PC-9 (cell line): Measurements from ENCODE around the gene FAM8A1. TPM values are rescaled to one million over a fixed set of nuclear protein-coding genes. Genes with fewer than 3 reads are reported as not detected.

Experiments used
- BruUV-seq: library from RNA; stranded (reverse); fragments of 400-500 nt; replicated peaks from 2 replicates; lab custom pipeline; 2021; lab: Mats Ljungman, UMichigan
- CTCF ChIA-PET: fragments of 300-600 bp; sonication (Branson Sonifier 250); formaldehyde crosslinking; loops from one replicate; lab custom pipeline; 2022; ENCODE audit warnings: antibody characterized with exemption; lab: Charles Lee
- POLR2A ChIA-PET: fragments of 300-600 bp; sonication (Branson Sonifier 250); formaldehyde crosslinking; loops from one replicate; lab custom pipeline; 2022; ENCODE audit warnings: antibody characterized with exemption; ENCODE audit not compliant: unreplicated experiment; lab: Charles Lee
- DNase-seq, 2 experiments: peaks; one replicate each; pipeline versions ENCODE4 v3.0.0 to v3.0.0-alpha.2; 2015 to 2022; ENCODE audit warnings: mixed read lengths in 1 of 2
- H2AFZ ChIP-seq: fragments of 200-600 bp; sonication (generic); 2 replicates; pipeline ENCODE4 v1.8.1; 2017; ENCODE audit warnings: antibody characterized with exemption
- H3F3A ChIP-seq: fragments of 200-600 bp; sonication (generic); 2 replicates; pipeline ENCODE4 v1.8.1; 2017; ENCODE audit warnings: antibody characterized with exemption, mild to moderate bottlenecking, low read depth; ENCODE audit not compliant: insufficient read depth
- H3K27ac ChIP-seq: fragments of 200-600 bp; sonication (generic); 2 replicates; pipeline ENCODE4 v1.6.1; 2016; ENCODE audit warnings: mixed run types
- H3K27me3 ChIP-seq: fragments of 200-600 bp; sonication (generic); 2 replicates; pipeline ENCODE4 v1.6.1; 2016; ENCODE audit warnings: low read depth, mixed run types; ENCODE audit not compliant: insufficient read depth
- H3K36me3 ChIP-seq: fragments of 200-600 bp; sonication (generic); 2 replicates; pipeline ENCODE4 v1.6.1; 2016; ENCODE audit warnings: low read depth, mixed run types
- H3K4me1 ChIP-seq: fragments of 200-600 bp; sonication (generic); replicated peaks from 2 replicates; pipeline ENCODE4 v1.6.1; 2016; ENCODE audit warnings: mixed run types; ENCODE audit not compliant: insufficient read depth
- H3K4me2 ChIP-seq: fragments of 200-600 bp; sonication (generic); 2 replicates; pipeline ENCODE4 v1.6.1; 2017; ENCODE audit warnings: mixed run types
- H3K4me3 ChIP-seq: fragments of 200-600 bp; sonication (generic); 2 replicates; pipeline ENCODE4 v1.6.1; 2016; ENCODE audit warnings: mixed run types
- H3K79me2 ChIP-seq: fragments of 200-600 bp; sonication (generic); 2 replicates; pipeline ENCODE4 v1.6.1; 2017; ENCODE audit warnings: low read depth, mixed run types
- H3K9me2 ChIP-seq: fragments of 200-600 bp; sonication (generic); 2 replicates; pipeline ENCODE4 v1.8.1; 2017; ENCODE audit warnings: mild to moderate bottlenecking; ENCODE audit not compliant: insufficient read depth
- H3K9me3 ChIP-seq: fragments of 200-600 bp; sonication (generic); 2 replicates; pipeline ENCODE4 v1.8.1; 2016; ENCODE audit warnings: low read depth; ENCODE audit not compliant: insufficient read depth
- H4K20me1 ChIP-seq: fragments of 200-600 bp; sonication (generic); 2 replicates; pipeline ENCODE4 v1.8.1; 2017; ENCODE audit not compliant: insufficient read depth
- EZH2 ChIP-seq: fragments of 200-600 bp; sonication (generic); IDR thresholded peaks from 2 replicates; pipeline ENCODE4 v1.8.0; 2017; ENCODE audit warnings: antibody characterized with exemption, low read depth
- intact Hi-C: fragments of 100-400 bp; cut with micrococcal nuclease; formaldehyde crosslinking; loops from one replicate; pipeline ENCODE4 v1.10.0; 2022; ENCODE audit not compliant: unreplicated experiment
- total RNA-seq: library from RNA; stranded (reverse); gene quantifications from 2 replicates; pipeline ENCODE4 v1.2.3, GENCODE V29; 2021
- TF ChIP-seq, protein P1 (sequence below): fragments of 200-600 bp; sonication (generic); conservative IDR thresholded peaks from 2 replicates; pipeline ENCODE4 v1.6.1; 2017; ENCODE audit warnings: mixed run types, antibody characterized with exemption, mild to moderate bottlenecking, moderate library complexity

The FAM8A1 gene
- total RNA-seq, 1 experiment from 2014 or later, result 11.9 TPM

DNA sequence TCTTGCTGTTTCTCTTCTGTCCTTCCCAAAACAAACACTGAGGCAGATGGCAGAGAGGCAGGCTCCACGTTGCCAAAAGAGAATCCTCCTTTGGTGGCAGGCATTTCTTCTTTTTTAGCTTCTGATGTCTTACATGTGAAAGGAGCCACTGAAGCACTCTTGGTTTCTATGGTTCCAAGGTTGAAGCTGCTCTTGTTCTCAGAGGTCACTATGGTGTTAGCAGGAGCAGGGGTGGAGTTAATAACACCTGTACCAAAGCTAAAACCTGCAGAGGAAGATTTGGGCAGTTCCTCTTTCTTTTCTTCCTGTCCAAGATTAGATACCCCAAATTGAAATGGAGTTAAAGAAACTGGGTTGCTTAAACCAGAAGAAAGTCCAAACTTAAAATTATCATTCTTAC, 28.8 kb downstream of the FAM8A1 start:
- Histone ChIP-seq H3K36me3 (peaks cover 49% of the 10 kb centered on the region), H3K4me3 (no peak overlapping the region), H3K27me3 (no peaks in the 10 kb centered on the region), H3K79me2 (0 out of 2 replicates have a peak, but pooled peaks cover 8% of the 10 kb centered on the region), H3K4me1 (no peaks in the 10 kb centered on the region), H4K20me1 (peaks cover 10% of the 10 kb centered on the region), H3K9me3 (no peaks in the 10 kb centered on the region), H3F3A (peaks cover 39% of the 10 kb centered on the region), H3K4me2 (no peak overlapping the region), H3K27ac (no peak overlapping the region), H2AFZ (no peak overlapping the region), H3K9me2 (no peaks in the 10 kb centered on the region)
- CTCF ChIA-PET, result no interaction called here
- no peak for TF ChIP-seq EZH2
- TF ChIP-seq, protein P1, sequence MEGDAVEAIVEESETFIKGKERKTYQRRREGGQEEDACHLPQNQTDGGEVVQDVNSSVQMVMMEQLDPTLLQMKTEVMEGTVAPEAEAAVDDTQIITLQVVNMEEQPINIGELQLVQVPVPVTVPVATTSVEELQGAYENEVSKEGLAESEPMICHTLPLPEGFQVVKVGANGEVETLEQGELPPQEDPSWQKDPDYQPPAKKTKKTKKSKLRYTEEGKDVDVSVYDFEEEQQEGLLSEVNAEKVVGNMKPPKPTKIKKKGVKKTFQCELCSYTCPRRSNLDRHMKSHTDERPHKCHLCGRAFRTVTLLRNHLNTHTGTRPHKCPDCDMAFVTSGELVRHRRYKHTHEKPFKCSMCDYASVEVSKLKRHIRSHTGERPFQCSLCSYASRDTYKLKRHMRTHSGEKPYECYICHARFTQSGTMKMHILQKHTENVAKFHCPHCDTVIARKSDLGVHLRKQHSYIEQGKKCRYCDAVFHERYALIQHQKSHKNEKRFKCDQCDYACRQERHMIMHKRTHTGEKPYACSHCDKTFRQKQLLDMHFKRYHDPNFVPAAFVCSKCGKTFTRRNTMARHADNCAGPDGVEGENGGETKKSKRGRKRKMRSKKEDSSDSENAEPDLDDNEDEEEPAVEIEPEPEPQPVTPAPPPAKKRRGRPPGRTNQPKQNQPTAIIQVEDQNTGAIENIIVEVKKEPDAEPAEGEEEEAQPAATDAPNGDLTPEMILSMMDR, result no peak
- no peak for DNase-seq
- intact Hi-C loops, result no loop called here
- BruUV-seq, result TSS peak; percentile 11
- POLR2A ChIA-PET, result no interaction called here

DNA sequence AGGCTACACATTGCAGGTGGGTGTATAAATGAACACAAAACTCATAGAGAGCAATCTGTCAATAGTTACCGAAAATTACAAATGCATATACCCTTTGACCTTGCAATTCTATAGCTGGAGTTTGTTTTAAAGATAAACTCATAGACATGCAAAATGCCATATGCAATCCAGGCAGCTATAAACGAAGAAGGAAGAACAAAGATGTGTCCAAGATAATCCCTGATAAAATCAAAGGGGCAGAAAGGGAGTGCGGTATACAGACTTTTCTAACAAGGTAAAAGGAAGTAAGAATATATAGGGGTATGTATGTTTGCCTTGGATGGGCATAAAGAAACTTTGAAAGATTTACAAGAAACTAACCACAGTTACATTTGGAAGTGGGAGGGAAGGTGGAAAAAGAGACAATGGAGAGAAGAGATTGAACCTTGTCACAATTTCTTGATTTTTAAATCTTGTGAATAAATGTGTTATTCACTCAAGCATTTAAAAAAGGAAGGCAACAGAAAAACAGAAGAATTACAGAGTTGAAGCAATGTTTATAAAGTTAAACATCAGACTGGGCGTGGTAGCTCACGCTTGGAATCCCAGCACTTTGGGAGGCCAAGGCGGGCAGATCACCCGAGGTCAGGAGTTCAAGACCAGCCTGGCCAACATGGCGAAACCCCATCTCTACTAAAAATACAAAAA, 29.9 kb downstream of the FAM8A1 start:
- no peak for DNase-seq
- H4K20me1 ChIP-seq, result peaks cover 10% of the 10 kb centered on the region
- H3K36me3 ChIP-seq, result peaks cover 44% of the 10 kb centered on the region
- no peak overlapping the region for H3K4me3 ChIP-seq
- H3K4me1 ChIP-seq, result no peaks in the 10 kb centered on the region
- no TSS peak for BruUV-seq
- H3K9me3 ChIP-seq, result no peaks in the 10 kb centered on the region
- no peak overlapping the region for H2AFZ ChIP-seq
- TF ChIP-seq, protein P1, result no peak
- no peak for TF ChIP-seq EZH2
- intact Hi-C loops, result no loop called here
- peaks cover 45% of the 10 kb centered on the region for H3F3A ChIP-seq
- no peak overlapping the region for H3K4me2 ChIP-seq
- H3K27me3 ChIP-seq, result no peaks in the 10 kb centered on the region
- peaks cover 14% of the 10 kb centered on the region; the same call in 1 of the 2 replicates for H3K79me2 ChIP-seq
- H3K27ac ChIP-seq, result no peak overlapping the region
- ChIA-PET CTCF (no interaction called here), POLR2A (no interaction called here)
- no peaks in the 10 kb centered on the region for H3K9me2 ChIP-seq

DNA sequence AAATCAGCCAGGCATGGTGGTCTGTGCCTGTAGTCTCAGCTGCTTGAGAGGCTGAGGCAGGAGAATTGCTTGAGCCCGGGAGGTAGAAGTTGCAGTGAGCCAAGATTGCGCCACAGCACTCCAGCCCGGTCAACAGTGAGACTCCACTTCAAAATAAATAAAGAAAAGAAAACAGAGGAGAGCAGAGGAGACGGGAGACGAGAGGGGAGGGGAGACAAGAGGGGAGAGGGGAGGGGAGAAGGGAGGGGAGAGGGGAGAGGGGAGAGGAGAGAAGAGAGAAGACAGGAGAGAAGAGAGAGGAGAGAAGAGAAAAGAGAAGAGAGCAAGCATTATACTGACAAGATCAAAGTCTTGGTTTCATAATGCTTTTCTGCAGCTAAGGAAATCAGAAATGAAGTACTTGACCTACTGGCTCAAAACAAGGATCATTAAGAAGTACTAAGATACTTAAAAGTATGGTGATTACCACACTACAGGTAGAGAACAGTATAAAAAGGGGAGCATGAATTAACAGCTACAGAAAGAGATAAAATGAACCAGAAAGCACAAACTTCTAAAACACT, 30.5 kb downstream of the FAM8A1 start:
- H3K4me1 ChIP-seq, result no peaks in the 10 kb centered on the region
- no peaks in the 10 kb centered on the region for H3K27me3 ChIP-seq
- ChIA-PET CTCF (no interaction called here), POLR2A (no interaction called here)
- no peak overlapping the region for H3K27ac ChIP-seq
- intact Hi-C loops, result no loop called here
- H2AFZ ChIP-seq, result no peak overlapping the region
- H3K36me3 ChIP-seq, result peaks cover 42% of the 10 kb centered on the region
- H3K79me2 ChIP-seq, result peaks cover 19% of the 10 kb centered on the region
- no peaks in the 10 kb centered on the region for H3K9me3 ChIP-seq
- no peak overlapping the region for H3K4me3 ChIP-seq
- H3F3A ChIP-seq, result peaks cover 43% of the 10 kb centered on the region
- no peak overlapping the region for H3K4me2 ChIP-seq
- no peak for DNase-seq
- no TSS peak for BruUV-seq
- peaks cover 10% of the 10 kb centered on the region for H4K20me1 ChIP-seq
- no peak for TF ChIP-seq EZH2
- TF ChIP-seq, protein P1, result no peak
- H3K9me2 ChIP-seq, result no peaks in the 10 kb centered on the region
